SK-N-MC (cell line): ENCODE measurements around the gene IQSEC1.

Source experiments
- DNase-seq: peaks from one replicate; pipeline ENCODE4 v3.0.0-alpha.2; 2011; ENCODE audit warnings: low read depth, low spot score
- H3K27ac ChIP-seq: fragments of 200-600 bp; sonication (generic); 2 replicates; pipeline ENCODE4 v1.5.1; 2016; ENCODE audit warnings: mixed run types
- H3K36me3 ChIP-seq: fragments of 200-600 bp; sonication (generic); 2 replicates; pipeline ENCODE4 v1.6.1; 2017; ENCODE audit warnings: antibody characterized with exemption, low read length, mixed read lengths; ENCODE audit not compliant: insufficient read depth
- H3K4me3 ChIP-seq: fragments of 200-600 bp; sonication (generic); 2 replicates; pipeline ENCODE4 v1.5.1; 2016
- H3K9ac ChIP-seq: fragments of 200-600 bp; sonication (generic); 2 replicates; pipeline ENCODE4 v1.8.0; 2017; ENCODE audit warnings: mixed run types, mixed read lengths; ENCODE audit not compliant: insufficient read length
- H3K9me3 ChIP-seq: fragments of 200-600 bp; sonication (generic); 2 replicates; pipeline ENCODE4 v1.6.1; 2017; ENCODE audit warnings: low read depth, mild to moderate bottlenecking, antibody characterized with exemption, low read length, moderate library complexity, mixed read lengths
- EZH2 ChIP-seq: fragments of 200-600 bp; sonication (generic); IDR thresholded peaks from one replicate; pipeline ENCODE4 v1.6.1; 2017; ENCODE audit warnings: antibody characterized with exemption
- FOXP2 ChIP-seq: optimal IDR thresholded peaks from 2 replicates; pipeline ENCODE3; 2011; ENCODE audit warnings: mild to moderate bottlenecking, moderate library complexity; ENCODE audit not compliant: insufficient read depth; ENCODE audit errors: extremely low read length, control extremely low read depth
- POLR2AphosphoS5 ChIP-seq: IDR thresholded peaks from 2 replicates; pipeline ENCODE4 v1.6.1; 2012; ENCODE audit warnings: mild to moderate bottlenecking, low read depth, low read length, borderline replicate concordance

Gene IQSEC1

GRCh38 chr3:12967606-12968351 is 105.5 kb downstream of the IQSEC1 start:
- peak overlapping the region; percentile 78 for H3K4me3 ChIP-seq
- no peaks in the 10 kb centered on the region for H3K9me3 ChIP-seq
- H3K36me3 ChIP-seq, result no peaks in the 10 kb centered on the region
- peak overlapping the region; percentile 43 for H3K9ac ChIP-seq
- no peak overlapping the region for H3K27ac ChIP-seq
- TF ChIP-seq POLR2AphosphoS5, result peak; percentile 67
- TF ChIP-seq EZH2, result no peak
- no peak for TF ChIP-seq FOXP2
- peak; percentile 16 for DNase-seq

GRCh38 chr3:12966847-12967605 is 106.2 kb downstream of the IQSEC1 start:
- Histone ChIP-seq H3K27ac (no peak overlapping the region), H3K9me3 (no peaks in the 10 kb centered on the region), H3K9ac (peak overlapping the region; percentile 43), H3K4me3 (peak overlapping the region; percentile 78), H3K36me3 (no peaks in the 10 kb centered on the region)
- TF ChIP-seq FOXP2, result no peak
- no peak for TF ChIP-seq EZH2
- no peak for TF ChIP-seq POLR2AphosphoS5
- no peak for DNase-seq

DNA sequence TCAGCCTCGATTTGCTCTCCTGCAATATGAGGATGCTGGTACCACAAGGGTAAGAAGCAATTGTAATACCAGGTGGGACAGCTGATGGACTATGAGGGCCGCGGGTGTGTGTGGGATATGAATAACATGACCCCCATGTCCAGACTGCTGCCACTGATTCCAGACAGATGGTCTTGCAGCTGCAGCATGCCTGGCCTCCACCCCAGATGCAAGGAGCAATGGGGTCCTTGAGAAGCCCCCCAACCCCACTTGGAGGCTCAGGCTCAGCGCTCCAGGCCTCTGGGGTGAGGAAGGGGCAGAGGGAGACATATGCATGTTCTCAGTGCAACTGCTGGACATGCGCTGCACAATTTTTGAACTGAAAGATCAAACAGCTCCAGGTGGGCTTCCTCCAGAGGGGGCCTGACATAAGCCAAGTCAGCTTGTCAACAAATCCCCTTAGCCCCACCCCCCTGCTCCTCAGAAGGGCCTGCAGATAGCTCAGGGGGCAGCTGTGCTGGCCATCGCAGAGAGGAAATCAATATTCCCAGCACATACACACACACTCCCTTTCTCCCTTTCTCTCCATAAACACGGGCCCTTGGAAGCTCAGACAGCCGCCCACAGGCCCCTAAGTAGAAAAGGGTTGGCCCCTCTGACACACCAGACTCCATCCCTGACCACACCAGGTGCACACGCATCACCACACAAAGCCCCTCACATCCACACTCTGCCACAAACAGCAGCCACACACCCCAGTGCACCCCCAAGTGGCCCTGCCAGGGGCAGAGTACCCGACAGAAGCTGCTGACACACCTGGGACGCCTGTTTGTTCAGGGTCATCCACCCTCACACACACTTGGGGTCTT is 107.0 kb downstream of the IQSEC1 start:
- no peak for DNase-seq
- H3K9ac ChIP-seq, result no peak overlapping the region
- no peaks in the 10 kb centered on the region for H3K9me3 ChIP-seq
- TF ChIP-seq EZH2 (no peak), FOXP2 (no peak), POLR2AphosphoS5 (no peak)
- no peaks in the 10 kb centered on the region for H3K36me3 ChIP-seq
- H3K4me3 ChIP-seq, result peak overlapping the region; percentile 78
- no peak overlapping the region for H3K27ac ChIP-seq

GRCh38 chr3:12964711-12965612 is 108.3 kb downstream of the IQSEC1 start:
- DNase-seq, result no peak
- Histone ChIP-seq H3K36me3 (no peaks in the 10 kb centered on the region), H3K9me3 (no peaks in the 10 kb centered on the region), H3K27ac (no peak overlapping the region), H3K4me3 (no peak overlapping the region), H3K9ac (no peak overlapping the region)
- TF ChIP-seq POLR2AphosphoS5, result no peak
- TF ChIP-seq EZH2, result no peak
- no peak for TF ChIP-seq FOXP2

GRCh38 chr3:12963922-12964701 is 109.1 kb downstream of the IQSEC1 start:
- TF ChIP-seq FOXP2 (no peak), POLR2AphosphoS5 (no peak), EZH2 (no peak)
- H3K9me3 ChIP-seq, result no peaks in the 10 kb centered on the region
- H3K27ac ChIP-seq, result no peak overlapping the region
- no peaks in the 10 kb centered on the region for H3K36me3 ChIP-seq
- H3K4me3 ChIP-seq, result no peak overlapping the region
- H3K9ac ChIP-seq, result no peak overlapping the region
- DNase-seq, result no peak

DNA sequence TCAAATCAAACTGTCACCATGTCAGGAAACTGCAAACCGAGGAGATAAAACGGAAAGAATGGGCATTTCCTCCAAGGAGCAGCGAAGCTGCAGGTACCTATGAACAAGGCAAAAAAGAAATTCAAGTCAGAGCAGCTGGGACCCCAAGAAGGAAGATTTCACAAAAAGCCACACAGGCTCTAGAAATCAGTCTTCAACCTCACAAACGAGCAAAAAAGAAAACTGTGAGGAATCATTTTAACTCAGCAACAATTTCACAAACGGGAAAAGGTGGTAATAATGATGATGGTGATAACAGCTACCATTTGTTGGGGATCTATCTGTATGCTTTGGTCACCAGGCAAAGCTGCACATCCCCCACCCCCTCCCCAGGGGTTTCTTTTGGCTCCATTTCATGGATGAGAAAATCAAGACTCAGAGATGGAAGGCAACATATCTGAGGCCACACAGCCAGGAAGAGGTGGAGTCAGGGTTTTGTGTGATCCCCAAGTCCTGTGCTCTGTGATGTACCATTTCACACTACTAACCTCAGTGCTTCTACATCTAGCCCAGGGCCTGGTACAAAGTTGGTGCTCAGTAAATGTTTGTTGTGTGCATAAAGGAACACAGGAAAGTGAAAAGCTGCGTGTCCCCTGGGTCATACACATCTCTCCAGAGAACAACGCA is 109.9 kb downstream of the IQSEC1 start:
- no peak overlapping the region for H3K9ac ChIP-seq
- H3K36me3 ChIP-seq, result no peaks in the 10 kb centered on the region
- H3K27ac ChIP-seq, result no peak overlapping the region
- no peaks in the 10 kb centered on the region for H3K9me3 ChIP-seq
- no peak overlapping the region for H3K4me3 ChIP-seq
- no peak for DNase-seq
- no peak for TF ChIP-seq POLR2AphosphoS5
- no peak for TF ChIP-seq FOXP2
- TF ChIP-seq EZH2, result no peak

DNA sequence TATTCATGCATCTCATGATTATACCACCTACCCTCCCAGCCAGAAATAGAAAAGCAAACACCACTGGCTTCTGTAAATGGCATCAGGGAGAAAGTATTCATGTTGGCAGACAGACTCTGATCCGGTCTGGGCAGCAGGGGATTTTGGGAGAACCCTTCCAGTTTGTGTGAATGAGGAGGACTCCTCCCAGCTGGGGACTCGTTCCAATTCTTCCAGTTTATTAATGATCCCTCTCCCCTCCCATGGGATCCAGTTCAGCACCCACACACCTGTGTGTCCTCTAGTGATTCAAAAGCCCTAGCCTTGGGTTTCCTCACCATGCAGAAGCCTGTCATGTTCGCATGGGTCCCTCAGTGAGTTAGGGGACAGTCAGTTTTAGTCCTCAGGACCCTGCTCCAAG is 110.9 kb downstream of the IQSEC1 start:
- H3K36me3 ChIP-seq, result no peaks in the 10 kb centered on the region
- TF ChIP-seq FOXP2, result no peak
- no peak for TF ChIP-seq POLR2AphosphoS5
- no peak for TF ChIP-seq EZH2
- H3K9me3 ChIP-seq, result no peaks in the 10 kb centered on the region
- no peak for DNase-seq
- H3K27ac ChIP-seq, result no peak overlapping the region
- no peak overlapping the region for H3K9ac ChIP-seq
- no peak overlapping the region for H3K4me3 ChIP-seq
